NK-92 (cell line): ENCODE data around the gene NOXRED1.

Source experiments
- DNase-seq: peaks from one replicate; lab custom pipeline; 2025; ENCODE audit not compliant: unreplicated experiment; lab: John Stamatoyannopoulos, UW

Gene NOXRED1

DNA sequence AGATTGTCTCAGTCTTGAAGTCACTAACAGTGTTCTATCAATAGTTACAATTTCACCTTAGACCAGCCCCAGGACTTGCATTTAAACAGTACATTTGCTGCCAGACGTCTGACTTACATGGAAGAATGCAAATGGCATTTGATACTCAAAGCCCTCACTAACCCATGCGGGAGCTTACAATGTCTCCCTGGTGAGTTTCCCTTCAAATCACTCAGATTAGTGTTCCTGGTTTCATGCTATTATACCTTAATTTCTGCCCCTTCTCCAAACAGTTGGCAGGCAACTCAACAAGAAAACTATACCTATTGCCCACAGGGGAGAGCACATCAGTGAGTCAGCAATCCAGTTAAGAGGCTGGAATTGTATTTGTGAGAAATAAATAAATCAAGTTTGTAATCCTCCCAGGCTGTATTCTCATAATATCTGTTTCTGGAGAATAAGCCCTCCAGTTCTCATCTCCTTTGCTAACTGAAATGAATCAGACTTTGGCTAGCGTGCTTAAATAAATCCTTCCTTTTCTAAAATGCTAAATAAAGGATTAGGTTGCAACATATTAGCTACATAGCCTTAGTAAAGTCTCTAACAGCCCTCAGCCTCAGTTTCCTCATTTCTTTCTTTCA, 78.8 kb downstream of the NOXRED1 start:
- no peak for DNase-seq
